Activated CD8-positive, alpha-beta memory T cell treated with anti-CD3 and anti-CD28 coated beads, Interleukin-2, amount 10 ng/mL, durations not matched to agents 7 days and 5 days (primary cell): ENCODE results near the gene ORM2. TPM values are rescaled to one million over a fixed set of nuclear protein-coding genes. Genes with fewer than 3 reads are reported as not detected.

ENCODE experiments used
- total RNA-seq, 2 experiments: library from RNA; stranded (reverse); gene quantifications; one replicate each; pipeline ENCODE4 v1.2.3, GENCODE V29; 2021

ORM2 gene
- total RNA-seq, 2 experiments from 2014 or later = not detected

Other genes with a start within 250 kb of the ORM2 start
- not detected for gene KIF12, start 230.6 kb upstream of the ORM2 start, total RNA-seq
- under 1 TPM; 0.15 to 0.30 TPM for gene COL27A1, start 174.3 kb upstream of the ORM2 start, total RNA-seq
- gene ORM1, start 6.8 kb upstream of the ORM2 start, total RNA-seq = not detected
- 100 to 1,000 TPM; 432 to 500 TPM for gene AKNA, start 58.1 kb downstream of the ORM2 start, total RNA-seq
- 10 to 100 TPM in 1 of 2 experiments, 1 to 10 TPM in 1; 6.5 to 12.4 TPM for gene WHRN, start 175.6 kb downstream of the ORM2 start, total RNA-seq